ENCODE data around the gene SLC18A2. TPM values are rescaled to one million over a fixed set of nuclear protein-coding genes. Genes with fewer than 3 reads are reported as not detected.

SLC18A2 gene
- total RNA-seq, 2 experiments from 2014 or later = not detected

GRCh38 chr10:117324367-117324766, 83.5 kb downstream of the SLC18A2 start:
- no peak overlapping the region for H3K27ac Mint-ChIP-seq
- peaks cover 10% of the 10 kb centered on the region for H3K36me3 Mint-ChIP-seq (ENCODE audit: low read depth)
- ChIA-PET POLR2A (no interaction called here), CTCF (interaction anchor here (2.6 to 2.8 kb wide), 2 partner anchors 107 to 108 kb away, joined by 17 to 27 read pairs; no protein-coding TSS in a partner anchor)
- no peaks in the 10 kb centered on the region for H3K27me3 Mint-ChIP-seq (ENCODE audit: low read depth)
- H3K4me1 Mint-ChIP-seq (ENCODE audit: low read depth) = no peaks in the 10 kb centered on the region
- no peak overlapping the region for H3K4me3 Mint-ChIP-seq
- H3K9me3 Mint-ChIP-seq (ENCODE audit: insufficient read depth) = no peaks in the 10 kb centered on the region
- ATAC-seq (no peak), DNase-seq (no peak)

DNA sequence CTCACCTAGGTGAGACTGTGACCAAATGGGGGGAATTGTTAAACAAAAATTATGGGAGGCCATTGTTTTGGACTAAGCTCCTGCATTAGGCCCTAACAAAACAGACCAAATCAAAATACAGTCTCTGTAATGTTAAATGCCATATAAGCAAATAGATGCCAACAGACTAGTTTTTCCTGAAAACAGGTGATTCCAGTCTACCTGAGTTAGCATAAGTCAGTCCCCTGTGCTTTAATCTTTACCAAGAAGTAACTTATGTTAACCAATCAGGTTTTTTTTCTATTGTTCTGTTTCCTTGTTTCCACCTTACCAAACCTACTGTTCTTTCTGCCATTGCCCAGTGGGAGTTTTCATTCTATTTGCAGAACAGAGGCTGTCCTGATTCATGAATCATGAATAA, 86.3 kb downstream of the SLC18A2 start:
- Mint-ChIP-seq H3K9me3 (ENCODE audit: insufficient read depth) (no peaks in the 10 kb centered on the region), H3K4me3 (no peak overlapping the region), H3K27me3 (ENCODE audit: low read depth) (no peaks in the 10 kb centered on the region), H3K4me1 (ENCODE audit: low read depth) (no peaks in the 10 kb centered on the region), H3K36me3 (ENCODE audit: low read depth) (peaks cover 15% of the 10 kb centered on the region), H3K27ac (no peak overlapping the region)
- ATAC-seq = no peak
- DNase-seq = no peak
- CTCF ChIA-PET = interaction anchor here (1.2 kb wide), 1 partner anchor 12 kb away, joined by 3 read pairs; no protein-coding TSS in a partner anchor
- POLR2A ChIA-PET = no interaction called here

Other genes starting within 250 kb of the SLC18A2 start
- gene SHTN1, start 235.9 kb upstream of the SLC18A2 start, total RNA-seq = not detected
- gene VAX1, start 102.8 kb upstream of the SLC18A2 start, total RNA-seq = not detected
- gene KCNK18, start 43.6 kb upstream of the SLC18A2 start, total RNA-seq = not detected
- gene PDZD8, start 134.3 kb downstream of the SLC18A2 start, total RNA-seq = 10 to 100 TPM; 11.2 to 12.5 TPM

Data from activated CD8-positive, alpha-beta T cell treated with anti-CD3 and anti-CD28 coated beads, Interleukin-2, amount 10 ng/mL, durations not matched to agents 7 days and 5 days (primary cell).